Uterus (tissue), 2 donors: Measurements from ENCODE around the gene NBPF1.
"Not testable (repeated sequence)": the region's sequence is repeated elsewhere in the genome, so short reads cannot be mapped to it uniquely, and the experiment has no call there.

Experiments
- CTCF ChIP-seq, 4 experiments: fragments of 200-600 bp in 2 of 4; fragments of 450-650 bp in 2 of 4; sonication (generic) in 2 of 4; IDR thresholded peaks; one replicate each; pipeline ENCODE4 v1.5.1; 2016 to 2019; ENCODE audit warnings: antibody characterized with exemption in 4 of 4, mild to moderate bottlenecking in 2 of 4, moderate library complexity in 1 of 4
- POLR2A ChIP-seq, 2 donors: fragments of 450-650 bp; IDR thresholded peaks; one replicate each; pipeline ENCODE4 v1.6.1; 2016; ENCODE audit warnings: antibody characterized with exemption in 2 of 2, mild to moderate bottlenecking in 1 of 2, moderate library complexity in 1 of 2

GRCh38 chr1:16607853-16608815 is 5.2 kb downstream of the NBPF1 start:
- not testable (repeated sequence) for TF ChIP-seq CTCF, POLR2A (IDR thresholded peaks at IDR 0.05)
